HG03135 (cell line): ENCODE data around the gene APOC3.
A peak's percentile ranks its signal among the peaks of the same experiment; 100 is the strongest.

Experiments
- ATAC-seq: cut with Tn5 transposase; IDR thresholded peaks from one replicate; pipeline ENCODE4 v1.9.1; 2021; ENCODE audit warnings: mild to moderate bottlenecking, moderate library complexity; ENCODE audit not compliant: unreplicated experiment

APOC3 gene

DNA sequence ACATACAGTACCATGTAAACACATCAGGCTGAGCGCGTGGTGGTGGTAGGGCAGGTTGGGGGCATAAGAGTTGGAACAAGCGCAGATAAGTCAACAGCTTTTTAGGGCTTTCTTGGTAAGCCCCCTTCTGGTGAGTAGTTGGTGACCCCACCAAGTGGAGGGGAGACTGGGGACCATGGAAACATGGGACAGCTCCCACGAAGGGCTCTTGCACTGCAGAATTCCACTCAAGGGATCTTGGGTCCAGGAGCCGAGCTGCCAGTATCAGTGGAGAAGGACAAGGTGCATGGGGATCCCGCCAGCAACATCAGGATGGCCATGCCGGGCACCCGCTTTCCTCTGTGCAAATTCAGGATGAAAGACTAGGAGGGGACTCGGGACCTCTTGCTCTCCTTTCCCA, 14.0 kb downstream of the APOC3 start:
- ATAC-seq = no peak

GRCh38 chr11:116844722-116845121, 15.0 kb downstream of the APOC3 start:
- ATAC-seq = no peak

- no peak for ATAC-seq
These were observed 17.9 kb downstream of the APOC3 start for GRCh38 chr11:116847612-116848011.

DNA sequence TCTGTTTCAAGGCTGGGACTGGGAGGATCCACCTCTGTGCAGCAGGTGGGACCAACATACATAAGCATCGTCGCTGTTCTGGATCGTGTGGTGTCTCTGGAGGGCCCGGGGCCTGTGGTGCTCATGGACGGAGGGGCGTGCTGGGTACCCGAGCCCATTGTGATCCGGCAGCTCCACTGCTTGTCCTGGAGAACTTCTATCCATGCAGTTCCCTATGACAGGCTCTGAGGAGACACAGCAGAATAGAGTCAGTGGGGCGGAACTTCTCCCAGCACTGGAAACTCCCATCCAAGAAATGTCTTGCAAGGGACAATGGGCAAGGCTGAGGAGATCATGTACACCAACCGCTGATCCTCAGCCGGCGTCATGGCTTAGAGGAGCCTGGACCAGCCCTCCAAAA, 19.4 kb downstream of the APOC3 start:
- ATAC-seq = no peak

DNA sequence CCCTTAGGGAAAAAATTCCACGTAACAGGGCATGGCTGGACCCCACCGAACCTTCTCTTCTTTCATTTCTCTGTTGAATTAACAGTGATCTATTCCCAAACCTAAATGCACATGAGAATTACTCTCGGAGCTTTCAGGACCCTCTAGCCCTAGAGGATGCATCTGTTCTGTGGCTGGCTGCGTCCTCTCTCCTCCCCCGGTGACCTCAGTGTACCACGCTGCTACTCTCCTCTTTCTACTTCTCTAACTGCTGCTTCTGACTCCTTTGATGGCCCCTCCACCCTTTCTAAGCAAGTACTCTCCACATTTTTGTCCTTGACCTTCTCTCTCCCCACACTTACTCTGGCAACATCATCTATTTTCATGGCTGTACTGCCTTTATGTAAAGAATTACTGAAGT, 19.8 kb downstream of the APOC3 start:
- no peak for ATAC-seq

DNA sequence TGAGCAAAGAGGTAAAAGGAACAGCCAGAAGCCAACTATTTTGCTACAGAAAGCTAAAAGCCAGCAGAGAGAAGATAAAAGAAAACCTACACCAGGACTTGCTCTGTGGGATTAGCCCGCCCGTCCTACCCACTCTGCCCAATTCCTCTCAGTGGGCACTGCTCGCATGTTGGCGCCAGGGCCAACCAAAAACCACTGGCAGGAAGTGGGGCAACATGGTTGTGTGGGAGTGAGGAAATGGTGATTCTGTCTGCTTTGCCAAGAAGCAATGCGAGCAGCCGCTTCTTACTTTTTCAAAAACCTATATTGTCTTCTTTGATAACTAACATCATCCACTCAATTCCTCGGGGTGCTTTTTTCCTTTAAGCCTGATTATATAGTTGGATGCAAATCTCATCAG, 21.9 kb downstream of the APOC3 start:
- no peak for ATAC-seq

DNA sequence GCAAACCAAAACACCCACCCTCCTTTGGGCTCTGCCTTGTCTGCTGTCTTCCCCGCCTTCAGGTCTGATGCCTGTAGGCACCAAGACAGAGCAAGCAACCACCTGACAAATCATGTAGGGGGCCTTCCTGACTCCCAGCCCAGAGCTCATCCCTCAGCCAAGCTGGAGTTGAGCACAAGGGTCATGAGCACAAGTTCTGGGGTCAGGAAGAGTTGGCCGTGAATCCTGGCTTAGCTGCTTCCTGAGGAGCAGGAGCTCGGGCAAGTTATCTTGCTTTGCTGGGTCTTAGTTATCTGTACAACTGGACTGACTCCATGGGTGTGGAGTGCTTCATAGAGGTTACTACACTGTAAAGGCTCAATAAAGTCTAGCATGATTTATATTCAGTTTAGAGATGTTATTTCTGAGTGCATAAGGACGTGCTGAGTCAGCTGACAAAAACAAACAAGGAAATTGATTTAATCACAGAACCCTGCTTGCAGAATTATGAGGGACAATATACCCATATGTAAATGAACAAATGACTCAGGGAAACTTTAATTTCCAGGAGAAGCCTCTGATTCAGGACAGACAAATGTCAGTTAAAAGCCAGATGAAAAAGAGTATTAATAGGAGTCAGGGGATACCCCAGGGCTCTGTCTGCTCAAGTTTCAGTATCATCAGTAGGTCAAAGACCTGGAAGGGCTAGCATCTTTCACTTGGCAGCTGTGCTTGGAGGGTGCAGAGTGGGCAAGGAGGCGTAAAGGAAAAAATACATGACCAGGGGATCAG, 22.7 kb downstream of the APOC3 start:
- ATAC-seq = no peak

DNA sequence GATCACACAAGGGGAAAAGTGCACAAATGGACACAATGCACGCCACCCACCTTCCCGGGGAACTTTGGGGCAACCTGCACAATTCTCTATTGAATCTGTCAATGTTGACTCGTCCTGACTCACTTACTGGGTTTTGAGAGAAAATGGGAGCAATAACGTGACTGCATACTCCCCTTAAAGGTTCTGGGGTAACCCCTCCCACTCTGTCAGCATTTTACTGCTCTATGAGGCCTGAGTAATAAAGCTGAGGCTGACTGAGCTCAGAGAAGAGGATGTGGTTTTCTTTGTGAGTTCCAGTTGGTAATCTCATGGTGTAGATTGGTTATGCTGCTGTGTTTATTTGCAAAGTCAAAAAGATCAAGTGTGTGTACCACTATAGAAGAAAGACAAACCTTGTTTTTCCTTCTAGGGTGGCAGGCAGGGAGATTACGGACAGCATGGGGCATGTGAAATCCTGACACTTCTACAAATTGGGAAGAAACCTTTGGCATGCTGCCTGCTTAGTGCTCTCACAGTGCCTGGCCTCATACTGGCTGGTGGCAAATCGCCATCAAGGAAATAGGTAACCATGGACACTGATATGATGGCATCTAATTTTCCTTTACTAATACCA, 23.9 kb downstream of the APOC3 start:
- peak; percentile 97 for ATAC-seq

- no peak for ATAC-seq
These were observed 25.7 kb downstream of the APOC3 start for GRCh38 chr11:116855413-116855812.

DNA sequence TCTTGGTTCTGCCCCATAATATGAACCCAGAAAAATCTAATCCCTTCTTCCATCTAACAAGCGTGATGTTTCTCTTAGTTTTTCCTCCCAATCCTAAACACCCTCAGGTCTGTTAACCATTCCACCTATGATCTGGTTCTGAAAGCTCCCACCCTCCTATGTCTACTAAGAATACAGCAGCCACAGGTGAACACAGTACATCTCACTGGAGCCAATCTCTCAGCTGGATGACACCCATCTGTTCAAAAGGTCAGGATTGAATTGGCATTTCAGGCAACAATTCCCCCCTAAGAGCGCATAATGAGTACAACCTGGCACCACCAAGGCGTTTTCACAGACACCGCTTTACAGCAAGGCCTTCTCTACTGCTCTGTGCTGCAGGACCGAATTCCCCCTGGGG, 26.7 kb downstream of the APOC3 start:
- ATAC-seq = no peak

GRCh38 chr11:116857316-116857715, 27.6 kb downstream of the APOC3 start:
- ATAC-seq = no peak

DNA sequence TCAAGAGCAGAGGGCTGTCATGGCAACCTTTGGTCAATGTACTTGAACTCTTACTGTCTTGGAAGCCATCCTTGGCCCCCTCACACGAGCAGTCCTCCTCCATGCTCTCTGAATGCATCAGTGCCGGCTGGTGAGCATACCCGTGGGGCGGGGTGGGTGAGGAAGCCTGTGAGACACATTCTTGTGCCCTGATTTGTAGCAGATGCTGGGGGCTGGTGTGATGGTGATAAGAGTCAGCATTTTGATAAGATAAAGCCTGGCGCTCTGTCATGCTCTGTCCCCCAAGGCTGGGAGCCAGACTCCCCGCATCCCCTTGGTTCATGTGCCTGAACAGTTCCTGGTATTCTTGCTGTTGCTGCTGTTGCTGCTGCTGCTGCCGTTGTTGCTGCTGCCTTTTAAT, 28.2 kb downstream of the APOC3 start:
- no peak for ATAC-seq

- ATAC-seq = no peak
These were observed 29.5 kb downstream of the APOC3 start for GRCh38 chr11:116859175-116859574.

GRCh38 chr11:116860303-116860702, 30.6 kb downstream of the APOC3 start:
- no peak for ATAC-seq

DNA sequence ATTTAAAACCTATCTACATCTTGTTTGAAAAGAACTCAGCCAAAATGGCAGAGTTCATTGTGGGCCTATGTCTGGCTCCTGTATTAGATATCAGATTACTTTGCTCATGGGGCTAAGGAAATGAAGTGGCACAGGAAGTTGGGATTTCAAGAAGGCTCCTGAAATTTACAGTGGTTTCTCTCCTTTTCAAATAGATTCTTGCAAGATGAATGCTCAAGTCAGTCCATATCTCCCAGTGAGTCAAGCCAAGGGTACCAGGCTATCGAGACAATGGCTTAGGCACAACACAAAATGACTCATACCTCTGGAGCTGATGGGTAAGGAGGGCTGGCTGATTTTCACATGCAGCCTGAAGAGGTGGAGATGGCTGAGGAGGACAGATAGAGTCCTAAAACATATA, 31.8 kb downstream of the APOC3 start:
- no peak for ATAC-seq

DNA sequence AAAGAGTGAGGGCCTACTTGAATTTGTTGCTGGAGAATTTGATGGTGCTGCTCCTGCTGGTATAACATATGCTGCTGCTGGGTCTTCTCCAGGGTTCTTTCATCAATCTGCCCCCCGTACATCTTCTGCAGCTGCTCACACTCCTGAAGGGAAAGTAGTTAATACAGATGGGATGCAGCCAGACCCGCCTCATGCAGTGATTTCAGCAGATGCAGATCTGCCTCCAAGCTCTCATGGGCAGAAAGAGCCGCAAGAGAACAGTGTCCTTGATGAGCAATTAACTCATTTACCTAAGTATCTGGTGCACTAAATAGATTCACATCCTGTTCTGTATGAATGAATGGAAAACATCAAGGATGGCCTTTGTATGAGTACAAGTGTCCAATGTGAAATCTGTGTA, 32.5 kb downstream of the APOC3 start:
- no peak for ATAC-seq

DNA sequence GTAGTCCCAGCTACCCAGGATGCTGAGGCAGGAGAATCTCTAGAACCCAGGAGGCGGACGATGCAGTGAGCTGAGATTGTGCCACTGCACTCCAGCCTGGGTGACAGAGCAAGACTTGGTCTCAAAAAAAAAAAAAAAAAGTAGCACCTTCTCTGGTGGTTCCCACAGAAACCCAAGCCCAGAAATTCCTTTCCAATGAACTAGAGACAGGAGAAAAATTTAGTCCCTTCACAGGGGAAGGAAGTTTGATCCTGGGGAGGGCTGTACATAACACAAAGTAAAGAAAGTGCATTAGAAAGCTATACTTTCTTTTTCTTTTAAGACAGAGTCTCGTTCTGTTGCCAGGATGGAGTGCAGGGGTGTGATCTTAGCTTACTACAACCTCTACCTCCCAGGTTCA, 33.2 kb downstream of the APOC3 start:
- no peak for ATAC-seq

- no peak for ATAC-seq
These were observed 34.8 kb downstream of the APOC3 start for GRCh38 chr11:116864531-116864930.

- no peak for ATAC-seq
These were observed 36.0 kb downstream of the APOC3 start for GRCh38 chr11:116865696-116866095.

DNA sequence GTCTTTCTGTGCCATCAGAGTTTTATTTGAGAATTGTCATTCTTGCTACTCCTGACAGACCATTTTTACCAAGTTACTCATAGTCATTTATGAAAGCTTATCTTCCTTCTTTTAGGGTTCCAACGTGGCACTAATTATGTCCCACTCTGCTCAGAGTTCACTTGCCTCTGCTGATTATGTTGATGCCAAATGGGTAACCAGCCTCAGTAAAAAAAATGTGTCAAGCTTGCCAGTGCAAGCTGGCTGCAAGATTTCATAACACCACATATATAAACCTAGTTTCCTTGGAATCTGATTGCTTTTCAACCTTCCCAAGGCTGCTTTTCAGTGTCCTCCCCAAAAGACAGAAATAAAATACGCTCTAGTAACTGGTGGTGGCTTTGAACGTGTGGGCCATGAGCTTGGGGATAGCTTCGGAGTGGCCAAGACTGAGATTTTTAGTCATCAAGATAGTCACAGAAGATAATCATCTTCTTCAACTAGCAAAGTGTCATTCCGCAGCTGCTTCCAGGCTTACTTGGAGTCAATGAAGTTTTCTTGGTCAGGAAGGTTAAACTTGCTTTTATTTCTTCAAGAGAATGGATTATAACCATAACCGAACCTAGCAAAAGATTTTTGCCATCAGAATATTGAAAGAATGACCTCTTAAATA, 37.2 kb downstream of the APOC3 start:
- ATAC-seq = no peak

DNA sequence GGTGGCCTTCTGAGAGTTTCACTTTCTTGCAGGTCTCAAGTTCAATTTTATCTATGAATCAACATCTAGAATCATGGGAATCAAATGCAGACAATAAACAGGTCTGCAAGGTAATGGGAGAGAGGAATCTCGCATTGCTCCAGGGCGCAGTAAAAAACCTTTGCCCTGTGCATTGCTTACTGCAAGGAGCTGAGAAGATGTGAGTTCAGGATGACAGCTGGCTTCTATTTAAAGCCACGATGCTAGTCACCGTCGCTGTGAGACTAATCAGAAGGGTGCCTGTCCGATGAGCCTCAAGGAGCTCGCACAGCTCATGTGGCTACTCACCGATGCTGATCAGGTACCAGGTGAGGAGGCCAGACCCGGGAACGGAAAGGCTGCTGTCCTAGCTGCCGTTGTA, 37.9 kb downstream of the APOC3 start:
- ATAC-seq = no peak

GRCh38 chr11:116868066-116868465, 38.4 kb downstream of the APOC3 start:
- ATAC-seq = no peak
